ENCODE results near the gene ARFRP1.

Gene ARFRP1

DNA sequence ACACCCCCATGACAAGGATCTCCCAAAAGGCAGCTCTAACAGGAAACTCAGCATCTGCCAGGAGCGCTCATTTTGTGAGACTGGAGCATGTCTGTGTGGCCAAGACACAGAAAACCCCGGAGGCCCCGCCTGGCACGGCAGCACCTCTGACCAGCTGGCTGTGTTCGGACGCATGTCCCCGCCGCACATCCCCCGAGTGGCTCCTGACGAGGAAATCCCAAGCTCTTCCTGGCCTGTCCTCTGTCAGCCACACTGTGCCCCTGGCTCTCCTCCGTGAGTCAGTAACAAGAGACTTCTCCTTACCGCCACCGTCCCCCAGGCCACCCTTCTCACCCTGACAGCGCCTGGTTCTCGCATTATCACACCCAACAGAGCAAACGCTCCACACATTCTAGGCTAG lies 46.2 kb upstream of the ARFRP1 start:
- Histone ChIP-seq H3K4me2 (ENCODE audit: low read depth, low read length, poor library complexity, severe bottlenecking) (no peak overlapping the region), H4K20me1 (ENCODE audit: low read depth, low read length) (no peaks in the 10 kb centered on the region), H3K9me2 (replicated peaks; ENCODE audit: insufficient read depth, low read length) (no peaks in the 10 kb centered on the region), H3K27me3 (ENCODE audit: low read length) (no peaks in the 10 kb centered on the region), H2AFZ (ENCODE audit: low read depth, low read length, severe bottlenecking) (no peak overlapping the region), H3F3A (ENCODE audit: insufficient read depth) (no peaks in the 10 kb centered on the region), H3K9me3 (ENCODE audit: insufficient read depth, low read length) (no peaks in the 10 kb centered on the region), H3K27ac (ENCODE audit: low read depth, low read length) (no peak overlapping the region), H3K9ac (ENCODE audit: low read length) (no peak overlapping the region), H3K4me3 (ENCODE audit: insufficient read depth, low read length, poor library complexity, severe bottlenecking) (no peak overlapping the region), H3K79me2 (ENCODE audit: insufficient read depth, low read length) (no peaks in the 10 kb centered on the region), H3K36me3 (ENCODE audit: low read length) (no peaks in the 10 kb centered on the region)
- no peak for TF ChIP-seq EZH2phosphoT487 (conservative IDR thresholded peaks at IDR 0.05; ENCODE audit: low read length)
- TF ChIP-seq, protein P1, sequence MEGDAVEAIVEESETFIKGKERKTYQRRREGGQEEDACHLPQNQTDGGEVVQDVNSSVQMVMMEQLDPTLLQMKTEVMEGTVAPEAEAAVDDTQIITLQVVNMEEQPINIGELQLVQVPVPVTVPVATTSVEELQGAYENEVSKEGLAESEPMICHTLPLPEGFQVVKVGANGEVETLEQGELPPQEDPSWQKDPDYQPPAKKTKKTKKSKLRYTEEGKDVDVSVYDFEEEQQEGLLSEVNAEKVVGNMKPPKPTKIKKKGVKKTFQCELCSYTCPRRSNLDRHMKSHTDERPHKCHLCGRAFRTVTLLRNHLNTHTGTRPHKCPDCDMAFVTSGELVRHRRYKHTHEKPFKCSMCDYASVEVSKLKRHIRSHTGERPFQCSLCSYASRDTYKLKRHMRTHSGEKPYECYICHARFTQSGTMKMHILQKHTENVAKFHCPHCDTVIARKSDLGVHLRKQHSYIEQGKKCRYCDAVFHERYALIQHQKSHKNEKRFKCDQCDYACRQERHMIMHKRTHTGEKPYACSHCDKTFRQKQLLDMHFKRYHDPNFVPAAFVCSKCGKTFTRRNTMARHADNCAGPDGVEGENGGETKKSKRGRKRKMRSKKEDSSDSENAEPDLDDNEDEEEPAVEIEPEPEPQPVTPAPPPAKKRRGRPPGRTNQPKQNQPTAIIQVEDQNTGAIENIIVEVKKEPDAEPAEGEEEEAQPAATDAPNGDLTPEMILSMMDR (IDR thresholded peaks at IDR 0.05; ENCODE audit: insufficient read depth, low read length, poor library complexity, severe bottlenecking) = no peak

DNA sequence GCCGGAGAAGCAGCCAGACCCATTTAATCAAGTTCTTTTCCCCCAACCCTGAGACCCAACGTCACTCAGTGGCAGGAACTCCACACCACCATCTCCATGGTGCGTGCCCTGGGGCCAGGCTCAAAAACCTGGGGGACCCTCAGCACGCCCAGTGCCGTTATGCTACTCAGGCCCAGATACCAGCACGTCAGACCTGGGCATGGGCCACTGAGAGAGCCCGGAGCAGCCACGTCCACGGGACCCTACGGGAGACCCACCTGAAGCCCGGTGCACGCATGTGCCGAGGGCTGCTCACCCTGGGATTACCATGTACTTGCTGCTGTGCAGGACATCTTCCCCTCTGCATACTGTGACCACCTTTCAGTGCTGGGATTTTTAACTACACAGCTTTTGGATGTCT lies 45.6 kb upstream of the ARFRP1 start:
- H3K36me3 ChIP-seq (ENCODE audit: low read length) = no peaks in the 10 kb centered on the region
- no peak overlapping the region for H2AFZ ChIP-seq (ENCODE audit: low read depth, low read length, severe bottlenecking)
- H3K4me3 ChIP-seq (ENCODE audit: insufficient read depth, low read length, poor library complexity, severe bottlenecking) = no peak overlapping the region
- no peaks in the 10 kb centered on the region for H3K9me3 ChIP-seq (ENCODE audit: insufficient read depth, low read length)
- no peaks in the 10 kb centered on the region for H3F3A ChIP-seq (ENCODE audit: insufficient read depth)
- H3K27me3 ChIP-seq (ENCODE audit: low read length) = no peaks in the 10 kb centered on the region
- no peak overlapping the region for H3K4me2 ChIP-seq (ENCODE audit: low read depth, low read length, poor library complexity, severe bottlenecking)
- no peak overlapping the region for H3K27ac ChIP-seq (ENCODE audit: low read depth, low read length)
- TF ChIP-seq, protein P1 (IDR thresholded peaks at IDR 0.05; ENCODE audit: insufficient read depth, low read length, poor library complexity, severe bottlenecking) = no peak
- H4K20me1 ChIP-seq (ENCODE audit: low read depth, low read length) = no peaks in the 10 kb centered on the region
- H3K79me2 ChIP-seq (ENCODE audit: insufficient read depth, low read length) = no peaks in the 10 kb centered on the region
- no peaks in the 10 kb centered on the region for H3K9me2 ChIP-seq (replicated peaks; ENCODE audit: insufficient read depth, low read length)
- no peak overlapping the region for H3K9ac ChIP-seq (ENCODE audit: low read length)

DNA sequence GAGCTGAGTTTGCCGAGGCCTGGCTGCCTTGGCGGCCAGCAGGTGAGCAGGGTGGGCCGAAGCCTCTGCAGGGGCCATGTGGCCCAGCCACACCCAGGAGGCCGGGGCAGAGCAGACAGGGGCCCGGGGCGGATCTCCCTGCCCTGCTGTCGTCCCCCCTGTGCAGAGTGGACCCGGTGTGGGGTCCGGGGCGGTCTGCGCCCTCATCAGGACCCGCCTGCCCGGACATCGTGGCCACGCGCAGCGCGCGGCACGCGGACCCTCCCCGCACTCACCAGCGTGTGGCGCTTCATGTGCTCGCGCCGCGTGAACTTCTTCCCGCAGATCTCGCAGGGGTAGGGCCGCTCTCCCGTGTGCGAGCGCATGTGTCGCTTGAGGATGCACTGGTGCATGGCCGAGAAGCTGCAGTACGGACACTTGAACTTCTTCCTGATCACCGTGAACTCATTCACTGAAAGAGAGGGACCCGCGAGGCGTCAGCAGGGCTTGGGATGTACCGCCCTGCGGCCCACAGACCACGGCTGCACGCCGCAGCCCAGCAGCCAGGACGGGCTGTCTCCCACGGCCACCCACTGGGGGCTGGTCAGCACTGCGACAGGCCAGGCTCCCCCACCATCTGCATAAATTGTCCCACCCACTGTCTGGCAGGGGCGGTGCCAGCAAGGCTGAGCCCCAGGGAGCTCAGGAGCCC lies 44.8 kb upstream of the ARFRP1 start:
- no peaks in the 10 kb centered on the region for H3K9me2 ChIP-seq (replicated peaks; ENCODE audit: insufficient read depth, low read length)
- H3K4me2 ChIP-seq (ENCODE audit: low read depth, low read length, poor library complexity, severe bottlenecking) = no peak overlapping the region
- H2AFZ ChIP-seq (ENCODE audit: low read depth, low read length, severe bottlenecking) = no peak overlapping the region
- H3K27ac ChIP-seq (ENCODE audit: low read depth, low read length) = no peak overlapping the region
- no peaks in the 10 kb centered on the region for H3F3A ChIP-seq (ENCODE audit: insufficient read depth)
- no peak overlapping the region for H3K4me3 ChIP-seq (ENCODE audit: insufficient read depth, low read length, poor library complexity, severe bottlenecking)
- H3K9me3 ChIP-seq (ENCODE audit: insufficient read depth, low read length) = no peaks in the 10 kb centered on the region
- H3K79me2 ChIP-seq (ENCODE audit: insufficient read depth, low read length) = no peaks in the 10 kb centered on the region
- TF ChIP-seq, protein P1 (IDR thresholded peaks at IDR 0.05; ENCODE audit: insufficient read depth, low read length, poor library complexity, severe bottlenecking) = no peak
- no peak for TF ChIP-seq EZH2phosphoT487 (conservative IDR thresholded peaks at IDR 0.05; ENCODE audit: low read length)
- H3K36me3 ChIP-seq (ENCODE audit: low read length) = no peaks in the 10 kb centered on the region
- H4K20me1 ChIP-seq (ENCODE audit: low read depth, low read length) = no peaks in the 10 kb centered on the region
- no peaks in the 10 kb centered on the region for H3K27me3 ChIP-seq (ENCODE audit: low read length)
- no peak overlapping the region for H3K9ac ChIP-seq (ENCODE audit: low read length)
